Measurements from ENCODE around the gene NARS2.

- no peak for TF ChIP-seq CTCF (IDR thresholded peaks at IDR 0.05)
- no peak for TF ChIP-seq POLR2A (IDR thresholded peaks at IDR 0.05)
- no peak for TF ChIP-seq POLR2AphosphoS5 (IDR thresholded peaks at IDR 0.05)
- TF ChIP-seq EP300 (IDR thresholded peaks at IDR 0.05): no peak
These were observed 30.6 kb upstream of the NARS2 start for GRCh38 chr11:78605296-78605695.
